NOMO-1 (cell line): Measurements from ENCODE around the gene ITGAE.
A peak's percentile ranks its signal among the peaks of the same experiment; 100 is the strongest.
"Not testable (repeated sequence)": the region's sequence is repeated elsewhere in the genome, so short reads cannot be mapped to it uniquely, and the experiment has no call there.

Source experiments
- DNase-seq, 2 experiments: peaks; one replicate each; lab custom pipeline; 2025; ENCODE audit not compliant: unreplicated experiment in 2 of 2; lab: John Stamatoyannopoulos, UW

ITGAE gene

GRCh38 chr17:3800362-3801271 is at the start of gene ITGAE:
TSS of gene ITGAE (minus strand) at chr17:3801188. CDS start at chr17:3801144, 44 bp downstream.
- DNase-seq: no peak

- DNase-seq: no peak
Observed at GRCh38 chr17:3848229-3848835, 47.3 kb upstream of the ITGAE start.

- no peak for DNase-seq
Observed at GRCh38 chr17:3847165-3847670, 46.2 kb upstream of the ITGAE start.

GRCh38 chr17:3846437-3847164 is 45.6 kb upstream of the ITGAE start:
- DNase-seq: no peak

GRCh38 chr17:3845621-3846436 is 44.8 kb upstream of the ITGAE start, which contains the start of gene NCBP3:
TSS of gene NCBP3 (minus strand) at chr17:3846246. CDS start at chr17:3846223, 23 bp downstream.
- DNase-seq: peak; percentile 83 to 95

- peak in 1 of 2 experiments; percentile 23 for DNase-seq
Observed at GRCh38 chr17:3845291-3845620, 44.3 kb upstream of the ITGAE start.

GRCh38 chr17:3844556-3844955 is 43.6 kb upstream of the ITGAE start:
- DNase-seq: not testable (repeated sequence)

- DNase-seq: peak; percentile 38 to 56
Observed at GRCh38 chr17:3843935-3844516, 43.0 kb upstream of the ITGAE start.

GRCh38 chr17:3838206-3838605 is 37.2 kb upstream of the ITGAE start:
- no peak for DNase-seq

- DNase-seq: no peak
Observed at GRCh38 chr17:3836551-3836950, 35.6 kb upstream of the ITGAE start.

GRCh38 chr17:3835410-3836229 is 34.6 kb upstream of the ITGAE start:
- peak; percentile 32 to 49 for DNase-seq

- peak; percentile 64 to 92 for DNase-seq
Observed at GRCh38 chr17:3834811-3835210, 33.8 kb upstream of the ITGAE start.

GRCh38 chr17:3828852-3829232 is 27.9 kb upstream of the ITGAE start:
- no peak for DNase-seq

- no peak for DNase-seq
Observed at GRCh38 chr17:3828151-3828851, 27.3 kb upstream of the ITGAE start.

GRCh38 chr17:3827124-3827773 is 26.3 kb upstream of the ITGAE start:
- DNase-seq: peak in 1 of 2 experiments; percentile 36

GRCh38 chr17:3826191-3826590 is 25.2 kb upstream of the ITGAE start:
- DNase-seq: no peak

GRCh38 chr17:3821101-3821500 is 20.1 kb upstream of the ITGAE start:
- DNase-seq: no peak

GRCh38 chr17:3818786-3819185 is 17.8 kb upstream of the ITGAE start:
- no peak for DNase-seq
